ENCODE measurements around the gene NOXRED1.

GRCh38 chr14:77458249-77458950 is 35.1 kb upstream of the NOXRED1 start:
- TF ChIP-seq CTCF (optimal IDR thresholded peaks at IDR 0.05 in 1 of 3, IDR thresholded peaks at IDR 0.05 in 1 of 3, conservative IDR thresholded peaks at IDR 0.05 in 1 of 3; ENCODE audit: extremely low read depth in 1 of 3, insufficient read depth in 2 of 3, low read length in 3 of 3) (no peak), EZH2 (IDR thresholded peaks at IDR 0.05; ENCODE audit: low read length) (no peak)
